Activated CD4-positive, alpha-beta T cell treated with anti-CD3 and anti-CD28 coated beads, Interleukin-2, Interleukin-4, amounts not matched to agents 100 ng/mL and 50 ng/mL, durations not matched to agents 16 hours and 8 hours (primary cell): ENCODE data around the gene IL22RA1.

Experiments
- DNase-seq: peaks from one replicate; pipeline ENCODE4 v3.0.0-alpha.2; 2020; ENCODE audit warnings: low spot score

IL22RA1 gene

DNA sequence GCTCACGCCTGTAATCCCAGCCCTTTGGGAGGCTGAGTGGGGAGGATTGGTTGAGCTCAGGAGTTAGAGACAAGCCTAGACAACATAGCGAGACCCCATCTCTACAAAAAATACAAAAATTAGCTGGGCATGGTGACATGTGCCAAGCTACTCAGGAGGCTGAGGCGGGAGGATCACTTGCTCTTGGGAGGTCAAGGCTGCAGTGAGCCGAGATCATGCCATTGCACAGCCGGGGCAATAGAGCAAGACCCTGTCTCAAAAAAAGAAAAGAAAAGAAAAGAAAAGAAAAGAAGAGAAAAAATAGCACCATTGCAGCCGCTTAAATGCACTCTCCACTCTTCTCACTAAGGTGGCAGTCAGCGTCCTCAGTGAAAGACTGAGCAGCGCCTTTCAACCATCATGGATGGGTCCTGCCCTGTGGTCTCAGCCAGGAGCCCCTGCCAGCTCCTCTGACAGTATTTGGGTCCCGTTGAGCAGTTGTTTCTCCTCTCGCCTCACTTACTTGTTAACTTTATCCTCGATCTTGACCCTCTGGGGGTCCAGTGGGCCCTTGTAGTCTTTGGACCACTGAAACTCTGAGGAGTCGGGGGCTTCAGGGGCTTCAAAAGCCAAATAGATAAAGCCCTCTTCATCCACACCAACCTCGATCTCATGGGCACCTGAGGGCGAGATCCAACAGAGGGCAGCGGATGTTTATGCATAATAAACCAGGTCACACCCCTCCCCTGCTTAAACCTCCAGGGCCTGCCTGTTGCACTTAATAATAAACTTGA lies 67.9 kb downstream of the IL22RA1 start:
- DNase-seq, result no peak

DNA sequence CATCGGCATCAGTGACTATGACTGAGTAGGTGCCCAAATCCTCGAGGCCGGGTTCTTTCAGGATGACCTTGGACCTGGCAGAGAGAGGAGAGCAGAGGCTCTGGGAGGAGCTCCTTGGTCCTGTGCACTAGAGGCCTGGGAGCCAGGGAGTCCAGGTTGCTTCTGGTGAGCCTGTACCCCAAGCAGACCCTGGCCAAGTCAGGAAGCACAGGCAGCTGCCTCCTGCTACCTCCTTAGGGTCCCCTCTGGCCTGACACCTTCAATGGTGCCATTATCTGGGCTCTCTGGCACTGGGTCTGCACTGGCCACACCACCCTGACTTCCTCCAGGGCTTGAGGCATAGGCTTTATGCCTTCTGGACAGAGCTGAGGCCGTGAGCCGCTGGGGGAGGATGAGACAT lies 68.7 kb downstream of the IL22RA1 start:
- no peak for DNase-seq

DNA sequence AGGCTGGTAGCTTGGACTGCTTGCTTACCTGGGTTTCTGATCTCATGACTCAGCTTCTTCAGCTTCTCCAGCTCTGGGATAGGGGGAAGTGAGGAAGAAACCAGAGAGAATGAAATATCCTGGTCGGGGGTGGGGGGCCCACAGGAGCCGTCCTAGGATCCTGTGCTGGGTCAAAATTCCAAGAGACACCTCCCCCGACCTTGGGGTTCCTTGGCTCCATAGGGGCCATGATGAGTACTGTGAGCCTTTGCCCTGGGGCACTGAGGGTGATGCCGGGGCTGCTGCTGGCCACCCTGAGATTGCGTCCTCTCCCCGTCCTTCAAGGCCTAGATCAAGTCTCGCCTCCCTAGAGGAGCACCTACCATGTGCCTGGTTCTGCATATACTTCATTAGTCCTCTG lies 71.0 kb downstream of the IL22RA1 start:
- DNase-seq, result no peak

DNA sequence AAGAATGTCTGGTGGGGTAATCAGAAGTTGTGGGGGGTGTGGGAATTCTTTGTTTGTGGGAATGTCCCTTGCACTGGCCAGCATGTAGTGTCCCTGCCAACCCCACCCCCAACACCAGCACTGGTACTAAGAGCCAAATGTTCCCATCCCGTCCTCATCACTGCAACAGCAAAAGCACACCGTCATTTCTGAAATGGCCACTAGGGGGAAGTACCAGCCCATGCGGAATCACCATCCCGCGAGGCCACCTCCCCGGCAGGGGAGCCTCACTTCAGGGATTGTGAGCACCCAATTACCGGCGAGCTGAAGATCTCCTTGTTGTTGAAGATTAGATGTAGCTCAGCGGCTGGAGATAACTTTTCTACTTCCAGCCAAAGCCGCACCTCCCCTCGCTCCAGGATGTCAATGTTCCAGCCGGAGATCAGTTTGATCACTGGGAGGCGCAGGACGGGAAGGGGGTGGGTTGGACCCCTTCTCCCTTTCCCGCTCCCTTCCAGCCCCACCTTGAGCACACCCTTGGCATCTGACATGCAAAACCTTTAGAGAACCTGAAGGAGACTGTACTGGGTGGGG lies 72.0 kb downstream of the IL22RA1 start:
- DNase-seq, result peak; percentile 78

DNA sequence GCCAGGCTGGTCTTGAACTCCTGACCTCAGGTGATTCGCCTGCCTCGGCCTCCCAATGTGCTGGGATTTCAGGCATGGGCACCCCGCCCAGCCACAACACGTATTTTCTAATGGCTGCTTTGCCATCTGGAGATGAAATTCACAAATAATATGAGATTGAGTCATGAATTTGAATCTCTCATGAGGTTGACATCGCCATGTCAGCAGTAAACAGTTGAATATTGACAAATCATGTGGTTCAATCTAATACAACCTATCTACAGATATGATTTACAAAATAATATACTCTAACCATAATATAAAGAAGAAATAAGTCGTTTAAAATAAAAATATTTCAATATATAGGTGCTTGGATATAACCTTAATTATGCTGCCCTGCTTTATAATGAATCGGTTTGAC lies 73.1 kb downstream of the IL22RA1 start:
- no peak for DNase-seq
